Measurements from ENCODE around the gene TRAPPC2. TPM values are rescaled to one million over a fixed set of nuclear protein-coding genes. Genes with fewer than 3 reads are reported as not detected.

TRAPPC2 gene
- total and polyA plus RNA-seq, 9 of the 15 experiments (the other 6 are each of a cell fraction or from before 2014, with no cell fraction given) = 10.3 to 30.6 (median 18.6) TPM

- Histone ChIP-seq H3K79me2 (ENCODE audit: control insufficient read depth, insufficient read depth, low read length) (peaks cover 94% of the 10 kb centered on the region), H4K20me1 (replicated peaks; ENCODE audit: control insufficient read depth, insufficient read depth, low read length) (peaks cover 27% of the 10 kb centered on the region; the same call in 1 of the 2 replicates), H2AFZ (ENCODE audit: low read depth, low read length) (no peak overlapping the region), H3K27ac (ENCODE audit: extremely low read depth, low read depth, low read length) (no peak overlapping the region), H3K9me3 (replicated peaks; ENCODE audit: control insufficient read depth, insufficient read depth, low read depth, low read length) (no peaks in the 10 kb centered on the region), H3K4me2 (ENCODE audit: insufficient read depth, low read length) (no peak overlapping the region), H3K27me3 (ENCODE audit: control insufficient read depth in 2 of 2, insufficient read depth in 2 of 2, low read length in 2 of 2) (no peaks in the 10 kb centered on the region), H3K9ac (ENCODE audit: insufficient read depth in 1 of 2, low read depth in 2 of 2, low read length in 2 of 2) (no peak overlapping the region), H3K4me1 (replicated peaks in 1 of 2; ENCODE audit: control insufficient read depth in 2 of 2, insufficient read depth in 2 of 2, low read length in 2 of 2) (peaks cover 10 to 57% of the 10 kb centered on the region in 2 experiments), H3K9me1 (ENCODE audit: control insufficient read depth, insufficient read depth, low read length) (no peaks in the 10 kb centered on the region), H3K4me3 (no peak overlapping the region), H3K36me3 (ENCODE audit: control insufficient read depth, insufficient read depth, low read length) (peaks cover 18% of the 10 kb centered on the region; the same call in 1 of the 3 replicates)
- intact Hi-C loops (cut with micrococcal nuclease) = loop anchor here (5.0 kb wide), 1 partner anchor 37 kb away; the partner anchor contains the start of genes OFD1 and TRAPPC2
- no peak for FAIRE-seq
- ATAC-seq = no peak
- WGBS (ENCODE audit: insufficient coverage, low coverage, missing lambda C conversion rate) = 54% methylated on average over 4 of the region's 4 CpGs
- no peak for DNase-seq (ENCODE audit: extremely low read depth in 1 of 4, low spot score in 3 of 4)
- BruUV-seq (replicated peaks) = no TSS peak
- CTCF ChIA-PET (ENCODE audit: low intra/inter-chr PET ratio) = no interaction called here
- in situ Hi-C loops (cut with MboI) = no loop called here
- POLR2A ChIA-PET = interaction anchor here (0.6 kb wide), 1 partner anchor 31 kb away, joined by 3 read pairs; no protein-coding TSS in a partner anchor
- TF ChIP-seq ARHGAP35 (IDR thresholded peaks at IDR 0.05; ENCODE audit: partially characterized antibody) = no peak
- TF ChIP-seq DIDO1 (tag; IDR thresholded peaks at IDR 0.05; ENCODE audit: low read depth) = no peak
- peak; percentile 27; the same call in 1 of the 2 replicates for TF ChIP-seq REST (IDR thresholded peaks at IDR 0.05; ENCODE audit: borderline replicate concordance)
- TF ChIP-seq REST (CRISPR knock-in tag; IDR thresholded peaks at IDR 0.05; ENCODE audit: low read depth) = no peak
- TF ChIP-seq ZNF395 (CRISPR knock-in tag; IDR thresholded peaks at IDR 0.05) = no peak
- 0 out of 2 replicates have a peak, but pooled peaks have one; percentile 18 for TF ChIP-seq KLF16 (IDR thresholded peaks at IDR 0.05)
- TF ChIP-seq FIP1L1 (IDR thresholded peaks at IDR 0.05; ENCODE audit: low read depth, low read length, poor library complexity, severe bottlenecking) = no peak
- TF ChIP-seq RB1 (IDR thresholded peaks at IDR 0.05; ENCODE audit: low read depth) = no peak
- TF ChIP-seq SP2 (IDR thresholded peaks at IDR 0.05; ENCODE audit: extremely low read depth, low read depth, low read length, poor library complexity, severe bottlenecking) = no peak
- no peak for TF ChIP-seq ZNF511 (CRISPR knock-in tag; IDR thresholded peaks at IDR 0.05)
Measured at GRCh38 chrX:13695601-13696115, 38.8 kb downstream of the TRAPPC2 start.

Measured in K562 (cell line).